GM13977 (cell line): Measurements from ENCODE around the gene CLCN4.

ENCODE experiments used
- DNase-seq: peaks from one replicate; pipeline ENCODE4 v3.0.0; 2012; ENCODE audit warnings: low spot score
- in situ Hi-C: fragments of 300-500 bp; cut with MboI; formaldehyde crosslinking; loops from one replicate; pipeline ENCODE4 v1.12.0; 2022; ENCODE audit warnings: low sequenced_read_pairs, low pct_unique_long_range_greater_than_20kb, mixed read lengths, inconsistent platforms; ENCODE audit not compliant: unreplicated experiment
- TF ChIP-seq, protein P1 (sequence below): IDR thresholded peaks from 2 replicates; pipeline ENCODE4 v1.5.1; 2012; ENCODE audit warnings: mild to moderate bottlenecking, control low read depth; ENCODE audit not compliant: insufficient read depth; ENCODE audit errors: extremely low read depth, missing control alignments

Gene CLCN4

DNA sequence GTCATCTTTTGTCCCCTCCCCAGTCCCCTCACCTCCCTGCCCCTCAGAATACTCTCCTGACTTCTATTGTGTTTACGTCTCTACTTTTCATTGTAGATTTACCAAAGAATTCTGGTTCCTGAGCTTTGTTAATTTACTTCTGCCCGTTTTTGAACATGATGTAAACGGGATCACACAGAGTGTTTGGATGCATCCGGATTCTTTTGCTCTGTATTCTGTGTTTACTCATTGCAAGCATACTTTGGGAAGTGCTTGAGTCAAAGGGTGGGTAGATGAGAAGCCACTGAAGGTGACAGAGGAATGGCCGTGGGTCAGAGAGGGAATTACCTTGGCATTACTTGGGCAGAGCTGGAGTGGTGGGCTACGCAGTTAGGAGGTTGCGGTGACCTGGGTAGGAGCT, 18.0 kb downstream of the CLCN4 start:
- DNase-seq, result no peak
- in situ Hi-C loops, result loop anchor here (25.0 kb wide), 1 partner anchor 437 kb away; the partner anchor contains the start of gene MID1

DNA sequence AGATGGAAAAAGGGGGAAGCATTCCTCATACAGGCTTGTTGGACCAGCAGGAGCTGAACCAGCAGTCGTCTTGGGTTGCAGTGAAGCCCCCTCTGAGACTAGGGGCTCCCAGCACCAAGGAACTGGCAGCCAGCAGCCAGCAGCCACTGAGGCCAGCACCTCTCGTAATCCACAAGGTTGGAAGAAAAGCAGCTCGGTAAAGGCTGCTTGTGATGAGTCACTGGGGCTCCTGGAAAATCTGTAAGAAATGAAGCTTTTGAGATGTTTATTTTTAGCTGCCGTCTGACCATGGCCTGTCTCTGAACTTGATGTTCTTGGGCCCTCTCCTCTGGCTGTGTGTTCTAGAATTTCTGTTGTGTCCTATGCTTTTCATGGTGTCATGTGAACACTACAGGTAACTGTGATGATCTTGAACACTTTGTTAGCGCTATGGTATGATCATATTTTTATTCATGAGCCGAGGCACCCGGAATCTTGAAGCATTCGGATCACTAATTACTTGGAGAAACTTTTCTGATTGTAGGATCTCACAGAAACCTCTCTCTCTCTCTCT, 18.6 kb downstream of the CLCN4 start:
- DNase-seq, result no peak
- TF ChIP-seq, protein P1, sequence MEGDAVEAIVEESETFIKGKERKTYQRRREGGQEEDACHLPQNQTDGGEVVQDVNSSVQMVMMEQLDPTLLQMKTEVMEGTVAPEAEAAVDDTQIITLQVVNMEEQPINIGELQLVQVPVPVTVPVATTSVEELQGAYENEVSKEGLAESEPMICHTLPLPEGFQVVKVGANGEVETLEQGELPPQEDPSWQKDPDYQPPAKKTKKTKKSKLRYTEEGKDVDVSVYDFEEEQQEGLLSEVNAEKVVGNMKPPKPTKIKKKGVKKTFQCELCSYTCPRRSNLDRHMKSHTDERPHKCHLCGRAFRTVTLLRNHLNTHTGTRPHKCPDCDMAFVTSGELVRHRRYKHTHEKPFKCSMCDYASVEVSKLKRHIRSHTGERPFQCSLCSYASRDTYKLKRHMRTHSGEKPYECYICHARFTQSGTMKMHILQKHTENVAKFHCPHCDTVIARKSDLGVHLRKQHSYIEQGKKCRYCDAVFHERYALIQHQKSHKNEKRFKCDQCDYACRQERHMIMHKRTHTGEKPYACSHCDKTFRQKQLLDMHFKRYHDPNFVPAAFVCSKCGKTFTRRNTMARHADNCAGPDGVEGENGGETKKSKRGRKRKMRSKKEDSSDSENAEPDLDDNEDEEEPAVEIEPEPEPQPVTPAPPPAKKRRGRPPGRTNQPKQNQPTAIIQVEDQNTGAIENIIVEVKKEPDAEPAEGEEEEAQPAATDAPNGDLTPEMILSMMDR, result no peak
- in situ Hi-C loops, result loop anchor here (25.0 kb wide), 1 partner anchor 437 kb away; the partner anchor contains the start of gene MID1

More for the DNA sequence above, 18.0 kb downstream of the CLCN4 start:
- TF ChIP-seq, protein P1, result no peak

DNA sequence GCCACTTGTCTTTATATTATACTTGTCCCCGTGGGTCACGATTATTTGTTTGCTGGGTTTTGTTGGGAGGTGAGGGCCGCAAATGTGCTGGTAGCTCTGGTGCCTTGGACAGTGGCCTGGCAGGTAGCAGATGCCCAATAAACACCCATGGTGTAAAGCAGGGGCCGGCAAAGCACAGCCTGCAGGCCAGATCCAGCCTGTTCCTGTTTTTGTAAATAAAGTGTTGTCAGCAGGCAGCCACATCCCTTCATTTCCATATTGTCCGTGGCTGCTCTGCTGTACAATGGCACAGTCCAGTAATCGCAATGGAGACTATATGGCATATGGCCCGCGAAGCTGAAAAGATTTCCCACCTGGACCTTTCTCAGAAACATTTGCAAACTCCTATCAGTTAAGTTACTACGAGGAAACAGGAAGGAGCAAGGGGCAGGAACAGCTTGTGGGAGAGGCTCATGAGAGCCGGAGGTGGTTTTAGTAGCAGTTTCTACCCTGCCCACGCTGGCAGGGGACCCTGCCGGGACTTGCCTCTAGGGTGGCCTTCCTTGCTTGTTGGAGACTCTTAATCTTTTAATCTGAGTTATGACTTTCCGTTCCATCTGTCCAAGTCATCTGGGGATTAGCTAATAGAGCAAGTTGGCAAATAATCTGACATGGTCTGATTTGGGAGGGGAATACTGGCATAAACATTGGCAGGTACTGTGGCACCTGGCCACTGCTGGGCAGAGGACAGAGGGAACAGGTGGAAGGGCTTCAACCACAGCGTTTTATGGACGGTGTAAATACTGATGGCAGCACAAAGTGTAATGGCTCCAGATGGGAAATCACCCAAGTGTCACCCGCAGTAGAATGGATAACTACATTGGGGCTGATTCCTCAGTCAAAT, 19.6 kb downstream of the CLCN4 start:
- TF ChIP-seq, protein P1, result no peak
- no peak for DNase-seq
- in situ Hi-C loops, result loop anchor here (25.0 kb wide), 1 partner anchor 436 kb away; the partner anchor contains the start of gene MID1

DNA sequence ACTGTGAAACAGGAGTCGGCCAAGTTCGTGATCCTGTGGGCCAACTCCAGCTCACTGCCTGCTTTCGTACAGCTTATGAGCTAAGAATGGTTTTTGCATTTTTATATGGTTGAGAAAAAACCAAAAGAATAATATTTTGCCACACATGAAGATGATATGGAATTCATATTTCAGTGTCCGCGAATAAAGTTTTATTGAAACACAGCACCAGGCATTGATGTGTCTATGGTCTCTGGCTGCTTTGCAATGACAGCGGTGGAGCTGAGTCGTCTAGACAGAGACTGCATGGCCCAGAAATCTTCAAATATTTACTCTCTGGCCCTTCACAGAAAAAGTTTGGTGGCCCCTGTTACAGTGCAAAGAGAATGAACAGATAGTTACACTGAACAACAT, 20.2 kb downstream of the CLCN4 start:
- in situ Hi-C loops, result loop anchor here (25.0 kb wide), 1 partner anchor 435 kb away; the partner anchor contains the start of gene MID1
- TF ChIP-seq, protein P1, result no peak
- DNase-seq, result no peak

DNA sequence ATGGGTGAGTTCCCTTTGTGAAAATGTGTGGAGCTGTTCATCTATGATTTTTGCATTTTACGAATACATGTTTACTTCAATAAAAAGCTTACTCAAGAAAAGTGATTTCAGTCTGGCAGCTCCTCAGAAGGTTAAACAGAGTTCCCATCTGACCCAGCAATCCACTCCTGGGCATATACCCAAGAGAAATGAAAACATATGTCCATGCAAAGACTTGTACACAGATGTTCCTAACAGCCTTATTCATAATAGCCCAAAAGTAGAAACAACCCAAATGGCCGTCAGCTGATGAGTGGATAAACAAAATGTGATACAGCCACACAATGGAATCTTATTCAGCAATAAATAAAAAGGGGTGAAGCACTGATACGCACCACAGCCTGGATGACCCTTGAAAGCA, 20.8 kb downstream of the CLCN4 start:
- in situ Hi-C loops, result loop anchor here (25.0 kb wide), 1 partner anchor 435 kb away; the partner anchor contains the start of gene MID1
- TF ChIP-seq, protein P1, result no peak
- no peak for DNase-seq

DNA sequence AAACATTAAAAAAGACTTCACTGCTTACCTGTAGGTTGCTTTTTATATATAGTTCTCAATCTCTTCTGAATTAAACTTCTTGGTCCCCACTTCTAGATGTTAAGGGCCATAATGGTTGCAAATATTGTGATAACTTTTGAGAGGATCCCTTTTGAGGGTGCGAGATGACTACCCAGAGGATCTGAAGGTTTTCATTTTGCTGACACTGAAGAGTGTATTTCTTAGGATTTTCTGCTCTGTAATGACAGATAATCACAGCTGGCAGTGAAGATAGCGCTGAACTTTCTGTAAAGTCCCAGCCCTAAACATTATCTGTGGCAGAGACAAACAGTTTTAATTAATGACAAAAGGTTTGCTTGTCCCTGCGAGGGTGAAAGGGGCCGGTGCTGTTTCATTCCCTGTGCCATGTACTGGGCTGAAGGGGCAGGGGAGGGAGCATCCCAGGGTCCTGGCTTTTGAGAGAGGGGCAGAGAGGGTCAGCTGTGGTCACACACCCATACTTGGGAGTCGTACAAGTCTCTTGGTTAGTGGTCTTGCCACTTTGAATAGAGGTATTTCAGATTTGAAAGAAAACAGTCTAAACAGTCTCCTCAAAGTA, 22.2 kb downstream of the CLCN4 start:
- in situ Hi-C loops, result loop anchor here (25.0 kb wide), 1 partner anchor 433 kb away; the partner anchor contains the start of gene MID1
- DNase-seq, result no peak
- TF ChIP-seq, protein P1, result no peak
